HepG2 (cell line): ENCODE measurements around the gene EIF5A. TPM values are rescaled to one million over a fixed set of nuclear protein-coding genes. Genes with fewer than 3 reads are reported as not detected.

Source experiments
- NCOR1 ChIP-seq: fragments of 200-600 bp; sonication (generic); IDR thresholded peaks from 2 replicates; pipeline ENCODE4 v1.7.0; 2017; ENCODE audit warnings: antibody characterized with exemption, low read length, borderline replicate concordance
- SYNCRIP ChIP-seq: fragments of 200-400 bp; formaldehyde crosslinking; IDR thresholded peaks from 2 replicates; pipeline ENCODE4 v1.6.1; 2018; ENCODE audit warnings: mild to moderate bottlenecking, low read depth, low read length; ENCODE audit not compliant: insufficient read depth
- TGIF2 ChIP-seq: IDR thresholded peaks from 2 replicates; pipeline ENCODE4 v1.6.1; 2016; ENCODE audit warnings: control low read depth, missing compliant biosample characterization
- ZNF782 ChIP-seq: sonication (generic); formaldehyde crosslinking; IDR thresholded peaks from 2 replicates; pipeline ENCODE4 v1.4.0; 2020; ENCODE audit warnings: missing genetic modification reagents, mild to moderate bottlenecking, borderline replicate concordance
- ZNF878 ChIP-seq: sonication (generic); formaldehyde crosslinking; IDR thresholded peaks from 2 replicates; pipeline ENCODE4 v1.8.1; 2023; ENCODE audit warnings: mild to moderate bottlenecking, missing genetic modification reagents, moderate library complexity
- polyA plus RNA-seq, 8 experiments: library from polyadenylated mRNA; depleted of rRNA in 3 of 8; stranded (reverse) in 7 of 8; unstranded in 1 of 8; fragments of >200 nt; fragmentation: Illumina TruSeq in 4 of 8; extraction: Trizol in 4 of 8; gene quantifications; 2 replicates each; pipeline versions ENCODE4 v1.2.1 to v1.2.3, GENCODE V29; 2011 to 2016; ENCODE audit warnings: low read depth in 4 of 8, missing spikeins in 1 of 8, mixed read lengths in 1 of 8; ENCODE audit not compliant: insufficient read depth in 1 of 8
- total RNA-seq, 5 experiments: library from RNA; depleted of rRNA; stranded (reverse); fragments of >200 nt; fragmentation: Illumina TruSeq; extraction: Trizol; gene quantifications; 2 replicates each; pipeline ENCODE4 v1.2.3, GENCODE V29; 2016; ENCODE audit warnings: low read depth in 1 of 5
- TF ChIP-seq, protein P1 (sequence below): sonication (generic); formaldehyde crosslinking; IDR thresholded peaks from 2 replicates; pipeline ENCODE4 v1.5.0; 2020; ENCODE audit warnings: mild to moderate bottlenecking, missing genetic modification reagents, borderline replicate concordance
- TF ChIP-seq, protein P2 (sequence below): sonication (generic); formaldehyde crosslinking; IDR thresholded peaks from 2 replicates; pipeline ENCODE4 v1.4.0; 2020; ENCODE audit warnings: missing genetic modification reagents, borderline replicate concordance
- TF ChIP-seq, protein P3 (sequence below): sonication (generic); formaldehyde crosslinking; IDR thresholded peaks from 2 replicates; pipeline ENCODE4 v1.5.0; 2020; ENCODE audit warnings: mild to moderate bottlenecking, missing genetic modification reagents
- TF ChIP-seq, protein P4 (sequence below): sonication (generic); formaldehyde crosslinking; IDR thresholded peaks from 2 replicates; pipeline ENCODE4 v1.8.0; 2022; ENCODE audit warnings: missing genetic modification reagents, mild to moderate bottlenecking, moderate library complexity, borderline replicate concordance

The EIF5A gene
- total and polyA plus RNA-seq, 2 of the 13 experiments (the other 11 are each of a cell fraction or from before 2014, with no cell fraction given): 319 to 337 TPM

DNA sequence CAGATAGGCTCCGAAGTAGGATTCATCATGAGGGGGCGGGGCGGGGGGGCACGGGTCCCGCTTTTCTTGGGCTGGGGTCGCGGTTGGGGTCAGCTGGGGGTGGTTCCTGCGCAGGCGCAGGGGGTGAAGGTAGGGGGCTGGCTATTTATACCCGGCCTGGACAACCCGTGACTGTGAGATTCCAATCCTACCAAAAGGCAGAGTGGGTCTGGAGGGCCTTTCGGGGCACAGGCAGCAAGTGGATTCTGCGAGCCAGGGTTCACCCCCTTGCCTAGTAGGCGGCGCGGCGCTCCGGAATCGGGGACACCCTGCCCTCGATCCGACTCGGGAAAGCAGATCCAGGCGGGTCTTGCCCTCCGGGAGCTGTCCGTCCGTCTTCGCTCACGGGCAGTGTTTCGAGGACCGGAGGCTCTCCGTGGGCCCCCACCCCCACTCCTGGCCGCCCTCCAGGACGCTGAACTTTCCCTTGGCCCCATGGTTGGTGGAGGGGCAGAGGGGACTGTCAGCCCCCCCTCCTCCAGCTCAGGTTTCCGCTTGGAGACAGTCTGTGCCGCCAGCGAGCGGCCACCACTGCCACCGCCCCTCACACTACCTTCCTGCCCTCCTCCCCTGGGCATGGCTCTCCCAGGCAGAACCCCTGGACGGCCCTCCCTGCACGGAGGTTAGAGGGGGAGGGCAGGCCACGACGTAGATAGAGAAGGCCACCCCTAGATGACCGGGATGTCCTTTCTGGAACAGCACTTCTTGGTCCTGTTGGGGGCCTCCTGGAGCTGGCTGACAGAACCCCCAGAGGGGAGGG, 25.3 kb upstream of the EIF5A start (continued):
- TF ChIP-seq, protein P1, sequence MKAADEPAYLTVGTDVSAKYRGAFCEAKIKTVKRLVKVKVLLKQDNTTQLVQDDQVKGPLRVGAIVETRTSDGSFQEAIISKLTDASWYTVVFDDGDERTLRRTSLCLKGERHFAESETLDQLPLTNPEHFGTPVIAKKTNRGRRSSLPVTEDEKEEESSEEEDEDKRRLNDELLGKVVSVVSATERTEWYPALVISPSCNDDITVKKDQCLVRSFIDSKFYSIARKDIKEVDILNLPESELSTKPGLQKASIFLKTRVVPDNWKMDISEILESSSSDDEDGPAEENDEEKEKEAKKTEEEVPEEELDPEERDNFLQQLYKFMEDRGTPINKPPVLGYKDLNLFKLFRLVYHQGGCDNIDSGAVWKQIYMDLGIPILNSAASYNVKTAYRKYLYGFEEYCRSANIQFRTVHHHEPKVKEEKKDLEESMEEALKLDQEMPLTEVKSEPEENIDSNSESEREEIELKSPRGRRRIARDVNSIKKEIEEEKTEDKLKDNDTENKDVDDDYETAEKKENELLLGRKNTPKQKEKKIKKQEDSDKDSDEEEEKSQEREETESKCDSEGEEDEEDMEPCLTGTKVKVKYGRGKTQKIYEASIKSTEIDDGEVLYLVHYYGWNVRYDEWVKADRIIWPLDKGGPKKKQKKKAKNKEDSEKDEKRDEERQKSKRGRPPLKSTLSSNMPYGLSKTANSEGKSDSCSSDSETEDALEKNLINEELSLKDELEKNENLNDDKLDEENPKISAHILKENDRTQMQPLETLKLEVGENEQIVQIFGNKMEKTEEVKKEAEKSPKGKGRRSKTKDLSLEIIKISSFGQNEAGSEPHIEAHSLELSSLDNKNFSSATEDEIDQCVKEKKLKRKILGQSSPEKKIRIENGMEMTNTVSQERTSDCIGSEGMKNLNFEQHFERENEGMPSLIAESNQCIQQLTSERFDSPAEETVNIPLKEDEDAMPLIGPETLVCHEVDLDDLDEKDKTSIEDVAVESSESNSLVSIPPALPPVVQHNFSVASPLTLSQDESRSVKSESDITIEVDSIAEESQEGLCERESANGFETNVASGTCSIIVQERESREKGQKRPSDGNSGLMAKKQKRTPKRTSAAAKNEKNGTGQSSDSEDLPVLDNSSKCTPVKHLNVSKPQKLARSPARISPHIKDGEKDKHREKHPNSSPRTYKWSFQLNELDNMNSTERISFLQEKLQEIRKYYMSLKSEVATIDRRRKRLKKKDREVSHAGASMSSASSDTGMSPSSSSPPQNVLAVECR (CRISPR knock-in tag): no peak; the same call in 1 of the 2 replicates
- TF ChIP-seq ZNF782 (CRISPR knock-in tag) (no peak), NCOR1 (no peak), SYNCRIP (no peak), ZNF878 (CRISPR knock-in tag) (no peak), TGIF2 (CRISPR knock-in tag) (no peak)
- TF ChIP-seq, protein P2, sequence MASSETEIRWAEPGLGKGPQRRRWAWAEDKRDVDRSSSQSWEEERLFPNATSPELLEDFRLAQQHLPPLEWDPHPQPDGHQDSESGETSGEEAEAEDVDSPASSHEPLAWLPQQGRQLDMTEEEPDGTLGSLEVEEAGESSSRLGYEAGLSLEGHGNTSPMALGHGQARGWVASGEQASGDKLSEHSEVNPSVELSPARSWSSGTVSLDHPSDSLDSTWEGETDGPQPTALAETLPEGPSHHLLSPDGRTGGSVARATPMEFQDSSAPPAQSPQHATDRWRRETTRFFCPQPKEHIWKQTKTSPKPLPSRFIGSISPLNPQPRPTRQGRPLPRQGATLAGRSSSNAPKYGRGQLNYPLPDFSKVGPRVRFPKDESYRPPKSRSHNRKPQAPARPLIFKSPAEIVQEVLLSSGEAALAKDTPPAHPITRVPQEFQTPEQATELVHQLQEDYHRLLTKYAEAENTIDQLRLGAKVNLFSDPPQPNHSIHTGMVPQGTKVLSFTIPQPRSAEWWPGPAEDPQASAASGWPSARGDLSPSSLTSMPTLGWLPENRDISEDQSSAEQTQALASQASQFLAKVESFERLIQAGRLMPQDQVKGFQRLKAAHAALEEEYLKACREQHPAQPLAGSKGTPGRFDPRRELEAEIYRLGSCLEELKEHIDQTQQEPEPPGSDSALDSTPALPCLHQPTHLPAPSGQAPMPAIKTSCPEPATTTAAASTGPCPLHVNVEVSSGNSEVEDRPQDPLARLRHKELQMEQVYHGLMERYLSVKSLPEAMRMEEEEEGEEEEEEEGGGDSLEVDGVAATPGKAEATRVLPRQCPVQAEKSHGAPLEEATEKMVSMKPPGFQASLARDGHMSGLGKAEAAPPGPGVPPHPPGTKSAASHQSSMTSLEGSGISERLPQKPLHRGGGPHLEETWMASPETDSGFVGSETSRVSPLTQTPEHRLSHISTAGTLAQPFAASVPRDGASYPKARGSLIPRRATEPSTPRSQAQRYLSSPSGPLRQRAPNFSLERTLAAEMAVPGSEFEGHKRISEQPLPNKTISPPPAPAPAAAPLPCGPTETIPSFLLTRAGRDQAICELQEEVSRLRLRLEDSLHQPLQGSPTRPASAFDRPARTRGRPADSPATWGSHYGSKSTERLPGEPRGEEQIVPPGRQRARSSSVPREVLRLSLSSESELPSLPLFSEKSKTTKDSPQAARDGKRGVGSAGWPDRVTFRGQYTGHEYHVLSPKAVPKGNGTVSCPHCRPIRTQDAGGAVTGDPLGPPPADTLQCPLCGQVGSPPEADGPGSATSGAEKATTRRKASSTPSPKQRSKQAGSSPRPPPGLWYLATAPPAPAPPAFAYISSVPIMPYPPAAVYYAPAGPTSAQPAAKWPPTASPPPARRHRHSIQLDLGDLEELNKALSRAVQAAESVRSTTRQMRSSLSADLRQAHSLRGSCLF (CRISPR knock-in tag): no peak
- TF ChIP-seq, protein P3, sequence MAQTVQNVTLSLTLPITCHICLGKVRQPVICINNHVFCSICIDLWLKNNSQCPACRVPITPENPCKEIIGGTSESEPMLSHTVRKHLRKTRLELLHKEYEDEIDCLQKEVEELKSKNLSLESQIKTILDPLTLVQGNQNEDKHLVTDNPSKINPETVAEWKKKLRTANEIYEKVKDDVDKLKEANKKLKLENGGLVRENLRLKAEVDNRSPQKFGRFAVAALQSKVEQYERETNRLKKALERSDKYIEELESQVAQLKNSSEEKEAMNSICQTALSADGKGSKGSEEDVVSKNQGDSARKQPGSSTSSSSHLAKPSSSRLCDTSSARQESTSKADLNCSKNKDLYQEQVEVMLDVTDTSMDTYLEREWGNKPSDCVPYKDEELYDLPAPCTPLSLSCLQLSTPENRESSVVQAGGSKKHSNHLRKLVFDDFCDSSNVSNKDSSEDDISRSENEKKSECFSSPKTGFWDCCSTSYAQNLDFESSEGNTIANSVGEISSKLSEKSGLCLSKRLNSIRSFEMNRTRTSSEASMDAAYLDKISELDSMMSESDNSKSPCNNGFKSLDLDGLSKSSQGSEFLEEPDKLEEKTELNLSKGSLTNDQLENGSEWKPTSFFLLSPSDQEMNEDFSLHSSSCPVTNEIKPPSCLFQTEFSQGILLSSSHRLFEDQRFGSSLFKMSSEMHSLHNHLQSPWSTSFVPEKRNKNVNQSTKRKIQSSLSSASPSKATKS (CRISPR knock-in tag): no peak
- TF ChIP-seq, protein P4, sequence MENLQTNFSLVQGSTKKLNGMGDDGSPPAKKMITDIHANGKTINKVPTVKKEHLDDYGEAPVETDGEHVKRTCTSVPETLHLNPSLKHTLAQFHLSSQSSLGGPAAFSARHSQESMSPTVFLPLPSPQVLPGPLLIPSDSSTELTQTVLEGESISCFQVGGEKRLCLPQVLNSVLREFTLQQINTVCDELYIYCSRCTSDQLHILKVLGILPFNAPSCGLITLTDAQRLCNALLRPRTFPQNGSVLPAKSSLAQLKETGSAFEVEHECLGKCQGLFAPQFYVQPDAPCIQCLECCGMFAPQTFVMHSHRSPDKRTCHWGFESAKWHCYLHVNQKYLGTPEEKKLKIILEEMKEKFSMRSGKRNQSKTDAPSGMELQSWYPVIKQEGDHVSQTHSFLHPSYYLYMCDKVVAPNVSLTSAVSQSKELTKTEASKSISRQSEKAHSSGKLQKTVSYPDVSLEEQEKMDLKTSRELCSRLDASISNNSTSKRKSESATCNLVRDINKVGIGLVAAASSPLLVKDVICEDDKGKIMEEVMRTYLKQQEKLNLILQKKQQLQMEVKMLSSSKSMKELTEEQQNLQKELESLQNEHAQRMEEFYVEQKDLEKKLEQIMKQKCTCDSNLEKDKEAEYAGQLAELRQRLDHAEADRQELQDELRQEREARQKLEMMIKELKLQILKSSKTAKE: 0 out of 2 replicates have a peak, but pooled peaks have one; percentile 22
